Liver (tissue), 9 donors: ENCODE data around the gene LRRC10. TPM values are rescaled to one million over a fixed set of nuclear protein-coding genes. Genes with fewer than 3 reads are reported as not detected.

Source experiments
- DNase-seq: peaks from one replicate; pipeline ENCODE4 v3.0.0-alpha.2; 2017; ENCODE audit warnings: low spot score
- H3K27ac ChIP-seq, 2 donors: one replicate each; pipeline ENCODE4 v1.7.0; 2013; ENCODE audit warnings: inconsistent platforms in 2 of 2, low read length in 2 of 2, control low read depth in 1 of 2, low read depth in 1 of 2, mild to moderate bottlenecking in 1 of 2
- H3K27me3 ChIP-seq, 4 donors: one replicate each; pipeline versions ENCODE4 v1.6.1 to v1.7.0; 2013; ENCODE audit warnings: low read length in 3 of 4, inconsistent platforms in 1 of 4, mild to moderate bottlenecking in 1 of 4, moderate library complexity in 1 of 4; ENCODE audit not compliant: control insufficient read depth in 4 of 4, insufficient read depth in 4 of 4
- H3K36me3 ChIP-seq, 4 donors: one replicate each; pipeline versions ENCODE4 v1.6.1 to v1.7.0; 2013; ENCODE audit warnings: low read length in 3 of 4, mild to moderate bottlenecking in 3 of 4, low read depth in 1 of 4, moderate library complexity in 1 of 4; ENCODE audit not compliant: control insufficient read depth in 4 of 4, insufficient read depth in 3 of 4
- H3K4me1 ChIP-seq, 4 donors: one replicate each; pipeline versions ENCODE4 v1.6.1 to v1.7.0; 2013; ENCODE audit warnings: low read length in 3 of 4, mild to moderate bottlenecking in 3 of 4, moderate library complexity in 1 of 4; ENCODE audit not compliant: control insufficient read depth in 4 of 4, insufficient read depth in 4 of 4
- H3K4me3 ChIP-seq, 3 donors: one replicate each; pipeline versions ENCODE4 v1.6.1 to v1.7.0; 2013; ENCODE audit warnings: low read length in 3 of 3, control low read depth in 1 of 3, low read depth in 1 of 3, mild to moderate bottlenecking in 1 of 3
- H3K9ac ChIP-seq, 2 donors: one replicate each; pipeline ENCODE4 v1.7.0; 2013; ENCODE audit warnings: low read length in 2 of 2, mild to moderate bottlenecking in 2 of 2, moderate library complexity in 2 of 2, control low read depth in 1 of 2, low read depth in 1 of 2
- H3K9me3 ChIP-seq, 4 donors: one replicate each; pipeline versions ENCODE4 v1.6.1 to v1.7.0; 2013; ENCODE audit warnings: low read length in 3 of 4; ENCODE audit not compliant: control insufficient read depth in 4 of 4
- EGR1 ChIP-seq, 2 donors: IDR thresholded peaks; 2 replicates each; pipeline ENCODE4 v1.6.1; 2016 to 2018; ENCODE audit warnings: antibody characterized with exemption in 2 of 2, low read depth in 2 of 2
- FOXA1 ChIP-seq: IDR thresholded peaks from 2 replicates; pipeline ENCODE4 v1.6.1; 2016; ENCODE audit warnings: antibody characterized with exemption
- FOXA2 ChIP-seq: IDR thresholded peaks from 2 replicates; pipeline ENCODE4 v1.6.1; 2016; ENCODE audit warnings: antibody characterized with exemption
- GABPA ChIP-seq, 2 donors: IDR thresholded peaks in 1 of 2; conservative IDR thresholded peaks in 1 of 2; 2 replicates each; pipeline ENCODE4 v1.6.1; 2016; ENCODE audit warnings: antibody characterized with exemption in 2 of 2, mild to moderate bottlenecking in 1 of 2, moderate library complexity in 1 of 2
- HNF4A ChIP-seq, 2 donors: conservative IDR thresholded peaks; 2 replicates each; pipeline ENCODE4 v1.6.1; 2016; ENCODE audit warnings: antibody characterized with exemption in 2 of 2, mild to moderate bottlenecking in 2 of 2
- HNF4G ChIP-seq: IDR thresholded peaks from 2 replicates; pipeline ENCODE4 v1.6.1; 2016; ENCODE audit warnings: antibody characterized with exemption
- JUND ChIP-seq, 2 donors: IDR thresholded peaks; 2 replicates each; pipeline ENCODE4 v1.6.1; 2016; ENCODE audit warnings: antibody characterized with exemption in 2 of 2
- NR2F2 ChIP-seq: IDR thresholded peaks from 2 replicates; pipeline ENCODE4 v1.6.1; 2016; ENCODE audit warnings: antibody characterized with exemption
- RAD21 ChIP-seq, 2 donors: IDR thresholded peaks; 2 replicates each; pipeline ENCODE4 v1.6.1; 2016; ENCODE audit warnings: antibody characterized with exemption in 2 of 2, mild to moderate bottlenecking in 2 of 2
- RXRA ChIP-seq, 2 donors: IDR thresholded peaks; 2 replicates each; pipeline ENCODE4 v1.6.1; 2017 to 2018; ENCODE audit warnings: antibody characterized with exemption in 2 of 2, mild to moderate bottlenecking in 1 of 2
- SP1 ChIP-seq: IDR thresholded peaks from 2 replicates; pipeline ENCODE4 v1.6.1; 2018; ENCODE audit warnings: antibody characterized with exemption, mild to moderate bottlenecking
- TAF1 ChIP-seq: conservative IDR thresholded peaks from 2 replicates; pipeline ENCODE4 v1.6.1; 2016; ENCODE audit warnings: antibody characterized with exemption, mild to moderate bottlenecking
- YY1 ChIP-seq: IDR thresholded peaks from 2 replicates; pipeline ENCODE4 v1.6.1; 2016; ENCODE audit warnings: antibody characterized with exemption, mild to moderate bottlenecking
- WGBS: extraction: QIAGEN DNeasy Blood & Tissue Kit; methylation state at CpG from one replicate; pipeline ENCODE4 v1.1.7; 2013; 5-methylcytosine and 5-hydroxymethylcytosine counted together
- polyA plus RNA-seq, 2 donors: library from polyadenylated mRNA; stranded (reverse) in 1 of 2; unstranded in 1 of 2; fragments of 200-250 nt in 1 of 2; fragments of >200 nt in 1 of 2; fragmentation: Nextera tagmentation in 1 of 2; extraction: Ambion mirVana in 1 of 2; gene quantifications; one replicate each; pipeline versions ENCODE4 v1.2.1 to v1.2.3, GENCODE V29; 2013 to 2015
- total RNA-seq, 2 donors: library from RNA; depleted of rRNA; stranded (reverse); fragments of >200 nt; gene quantifications; one replicate each; pipeline ENCODE4 v1.2.3, GENCODE V29; 2014
- TF ChIP-seq, protein P1 (sequence below): IDR thresholded peaks from 2 replicates; pipeline ENCODE4 v1.6.1; 2016; ENCODE audit warnings: antibody characterized with exemption
- TF ChIP-seq, protein P2 (sequence below): IDR thresholded peaks from 2 replicates; pipeline ENCODE4 v1.6.1; 2016; ENCODE audit warnings: antibody characterized with exemption
- TF ChIP-seq, protein P3 (sequence below): IDR thresholded peaks from 2 replicates; pipeline ENCODE4 v1.6.1; 2016; ENCODE audit warnings: antibody characterized with exemption
- TF ChIP-seq, protein P4 (sequence below): fragments of 150-350 bp; IDR thresholded peaks from 2 replicates; pipeline ENCODE4 v1.5.1; 2017; ENCODE audit warnings: improper control_type of control experiment, low read depth, low read length; ENCODE audit not compliant: missing input control
- TF ChIP-seq, protein P5 (sequence below): IDR thresholded peaks from 2 replicates; pipeline ENCODE4 v1.6.1; 2016; ENCODE audit warnings: antibody characterized with exemption, mild to moderate bottlenecking
- donor health status: healthy.
- donor health status: healthy.
- donor health status: healthy.
- donor health status: healthy.
- donor health status: healthy.

The LRRC10 gene
- total and polyA plus RNA-seq, 4 donors, result not detected

DNA sequence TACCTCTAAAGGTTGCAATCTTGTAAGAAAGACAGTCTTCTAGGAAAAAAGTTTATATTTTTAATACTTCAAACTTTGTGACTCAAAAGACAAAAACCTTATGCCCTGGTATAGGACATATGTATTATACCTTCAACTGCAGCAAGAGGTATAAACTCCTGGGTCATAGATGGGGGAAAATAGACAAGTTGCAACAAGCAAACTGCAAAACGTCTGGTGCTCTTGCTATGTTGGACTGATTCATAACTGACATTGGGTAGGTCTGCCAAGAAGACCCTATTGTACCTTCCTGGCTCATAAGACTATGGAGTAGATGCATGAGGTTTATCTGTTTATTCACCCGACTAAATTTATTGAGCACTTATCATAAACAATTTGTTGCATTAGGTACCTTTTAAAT, 47.5 kb upstream of the LRRC10 start:
- WGBS, result 59% methylated on average over 2 of the region's 2 CpGs
- no peak for DNase-seq
- TF ChIP-seq HNF4A (conservative IDR thresholded peaks at IDR 0.05) (no peak), SP1 (no peak), TAF1 (no peak), RXRA (IDR thresholded peaks at IDR 0.05) (no peak), NR2F2 (no peak), FOXA2 (no peak), YY1 (no peak), EGR1 (IDR thresholded peaks at IDR 0.05; ENCODE audit: low read depth in 2 of 2) (no peak), HNF4G (no peak), GABPA (IDR thresholded peaks at IDR 0.05 in 1 of 2, conservative IDR thresholded peaks at IDR 0.05 in 1 of 2) (no peak), RAD21 (IDR thresholded peaks at IDR 0.05) (no peak), JUND (IDR thresholded peaks at IDR 0.05) (no peak), FOXA1 (no peak)
- TF ChIP-seq, protein P1, sequence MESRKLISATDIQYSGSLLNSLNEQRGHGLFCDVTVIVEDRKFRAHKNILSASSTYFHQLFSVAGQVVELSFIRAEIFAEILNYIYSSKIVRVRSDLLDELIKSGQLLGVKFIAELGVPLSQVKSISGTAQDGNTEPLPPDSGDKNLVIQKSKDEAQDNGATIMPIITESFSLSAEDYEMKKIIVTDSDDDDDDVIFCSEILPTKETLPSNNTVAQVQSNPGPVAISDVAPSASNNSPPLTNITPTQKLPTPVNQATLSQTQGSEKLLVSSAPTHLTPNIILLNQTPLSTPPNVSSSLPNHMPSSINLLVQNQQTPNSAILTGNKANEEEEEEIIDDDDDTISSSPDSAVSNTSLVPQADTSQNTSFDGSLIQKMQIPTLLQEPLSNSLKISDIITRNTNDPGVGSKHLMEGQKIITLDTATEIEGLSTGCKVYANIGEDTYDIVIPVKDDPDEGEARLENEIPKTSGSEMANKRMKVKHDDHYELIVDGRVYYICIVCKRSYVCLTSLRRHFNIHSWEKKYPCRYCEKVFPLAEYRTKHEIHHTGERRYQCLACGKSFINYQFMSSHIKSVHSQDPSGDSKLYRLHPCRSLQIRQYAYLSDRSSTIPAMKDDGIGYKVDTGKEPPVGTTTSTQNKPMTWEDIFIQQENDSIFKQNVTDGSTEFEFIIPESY, result no peak
- TF ChIP-seq, protein P2, sequence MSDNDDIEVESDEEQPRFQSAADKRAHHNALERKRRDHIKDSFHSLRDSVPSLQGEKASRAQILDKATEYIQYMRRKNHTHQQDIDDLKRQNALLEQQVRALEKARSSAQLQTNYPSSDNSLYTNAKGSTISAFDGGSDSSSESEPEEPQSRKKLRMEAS, result no peak
- TF ChIP-seq, protein P3, sequence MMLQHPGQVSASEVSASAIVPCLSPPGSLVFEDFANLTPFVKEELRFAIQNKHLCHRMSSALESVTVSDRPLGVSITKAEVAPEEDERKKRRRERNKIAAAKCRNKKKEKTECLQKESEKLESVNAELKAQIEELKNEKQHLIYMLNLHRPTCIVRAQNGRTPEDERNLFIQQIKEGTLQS, result no peak
- TF ChIP-seq, protein P4, sequence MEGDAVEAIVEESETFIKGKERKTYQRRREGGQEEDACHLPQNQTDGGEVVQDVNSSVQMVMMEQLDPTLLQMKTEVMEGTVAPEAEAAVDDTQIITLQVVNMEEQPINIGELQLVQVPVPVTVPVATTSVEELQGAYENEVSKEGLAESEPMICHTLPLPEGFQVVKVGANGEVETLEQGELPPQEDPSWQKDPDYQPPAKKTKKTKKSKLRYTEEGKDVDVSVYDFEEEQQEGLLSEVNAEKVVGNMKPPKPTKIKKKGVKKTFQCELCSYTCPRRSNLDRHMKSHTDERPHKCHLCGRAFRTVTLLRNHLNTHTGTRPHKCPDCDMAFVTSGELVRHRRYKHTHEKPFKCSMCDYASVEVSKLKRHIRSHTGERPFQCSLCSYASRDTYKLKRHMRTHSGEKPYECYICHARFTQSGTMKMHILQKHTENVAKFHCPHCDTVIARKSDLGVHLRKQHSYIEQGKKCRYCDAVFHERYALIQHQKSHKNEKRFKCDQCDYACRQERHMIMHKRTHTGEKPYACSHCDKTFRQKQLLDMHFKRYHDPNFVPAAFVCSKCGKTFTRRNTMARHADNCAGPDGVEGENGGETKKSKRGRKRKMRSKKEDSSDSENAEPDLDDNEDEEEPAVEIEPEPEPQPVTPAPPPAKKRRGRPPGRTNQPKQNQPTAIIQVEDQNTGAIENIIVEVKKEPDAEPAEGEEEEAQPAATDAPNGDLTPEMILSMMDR, result no peak
- TF ChIP-seq, protein P5, sequence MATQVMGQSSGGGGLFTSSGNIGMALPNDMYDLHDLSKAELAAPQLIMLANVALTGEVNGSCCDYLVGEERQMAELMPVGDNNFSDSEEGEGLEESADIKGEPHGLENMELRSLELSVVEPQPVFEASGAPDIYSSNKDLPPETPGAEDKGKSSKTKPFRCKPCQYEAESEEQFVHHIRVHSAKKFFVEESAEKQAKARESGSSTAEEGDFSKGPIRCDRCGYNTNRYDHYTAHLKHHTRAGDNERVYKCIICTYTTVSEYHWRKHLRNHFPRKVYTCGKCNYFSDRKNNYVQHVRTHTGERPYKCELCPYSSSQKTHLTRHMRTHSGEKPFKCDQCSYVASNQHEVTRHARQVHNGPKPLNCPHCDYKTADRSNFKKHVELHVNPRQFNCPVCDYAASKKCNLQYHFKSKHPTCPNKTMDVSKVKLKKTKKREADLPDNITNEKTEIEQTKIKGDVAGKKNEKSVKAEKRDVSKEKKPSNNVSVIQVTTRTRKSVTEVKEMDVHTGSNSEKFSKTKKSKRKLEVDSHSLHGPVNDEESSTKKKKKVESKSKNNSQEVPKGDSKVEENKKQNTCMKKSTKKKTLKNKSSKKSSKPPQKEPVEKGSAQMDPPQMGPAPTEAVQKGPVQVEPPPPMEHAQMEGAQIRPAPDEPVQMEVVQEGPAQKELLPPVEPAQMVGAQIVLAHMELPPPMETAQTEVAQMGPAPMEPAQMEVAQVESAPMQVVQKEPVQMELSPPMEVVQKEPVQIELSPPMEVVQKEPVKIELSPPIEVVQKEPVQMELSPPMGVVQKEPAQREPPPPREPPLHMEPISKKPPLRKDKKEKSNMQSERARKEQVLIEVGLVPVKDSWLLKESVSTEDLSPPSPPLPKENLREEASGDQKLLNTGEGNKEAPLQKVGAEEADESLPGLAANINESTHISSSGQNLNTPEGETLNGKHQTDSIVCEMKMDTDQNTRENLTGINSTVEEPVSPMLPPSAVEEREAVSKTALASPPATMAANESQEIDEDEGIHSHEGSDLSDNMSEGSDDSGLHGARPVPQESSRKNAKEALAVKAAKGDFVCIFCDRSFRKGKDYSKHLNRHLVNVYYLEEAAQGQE, result no peak
- Histone ChIP-seq H3K9me3 (no peaks in the 10 kb centered on the region), H3K4me1 (no peaks in the 10 kb centered on the region), H3K4me3 (no peak overlapping the region), H3K9ac (no peak overlapping the region), H3K27me3 (peaks cover 0 to 2% (median 0%) of the 10 kb centered on the region in 4 donors), H3K36me3 (no peaks in the 10 kb centered on the region), H3K27ac (no peak overlapping the region)
